Thyroid gland (tissue), 4 donors: Measurements from ENCODE around the gene SCRG1.

Experiments used
- CTCF ChIP-seq, 6 experiments: fragments of 200-600 bp in 3 of 6; fragments of 450-650 bp in 3 of 6; sonication (generic) in 3 of 6; IDR thresholded peaks; one replicate each; pipeline ENCODE4 v1.5.1; 2016 to 2019; ENCODE audit warnings: antibody characterized with exemption in 6 of 6, mild to moderate bottlenecking in 2 of 6, inconsistent platforms in 1 of 6, moderate library complexity in 1 of 6
- POLR2A ChIP-seq, 2 donors: fragments of 450-650 bp; IDR thresholded peaks; one replicate each; pipeline ENCODE4 v1.6.1; 2017; ENCODE audit warnings: antibody characterized with exemption in 2 of 2, mild to moderate bottlenecking in 2 of 2, moderate library complexity in 1 of 2

- TF ChIP-seq CTCF (IDR thresholded peaks at IDR 0.05) (no peak), POLR2A (IDR thresholded peaks at IDR 0.05) (no peak)
Measured at GRCh38 chr4:173410079-173410478, 11.2 kb upstream of the SCRG1 start.
